ENCODE results near the gene UBR2.
"Not testable (repeated sequence)": the region's sequence is repeated elsewhere in the genome, so short reads cannot be mapped to it uniquely, and the experiment has no call there.

The UBR2 gene

DNA sequence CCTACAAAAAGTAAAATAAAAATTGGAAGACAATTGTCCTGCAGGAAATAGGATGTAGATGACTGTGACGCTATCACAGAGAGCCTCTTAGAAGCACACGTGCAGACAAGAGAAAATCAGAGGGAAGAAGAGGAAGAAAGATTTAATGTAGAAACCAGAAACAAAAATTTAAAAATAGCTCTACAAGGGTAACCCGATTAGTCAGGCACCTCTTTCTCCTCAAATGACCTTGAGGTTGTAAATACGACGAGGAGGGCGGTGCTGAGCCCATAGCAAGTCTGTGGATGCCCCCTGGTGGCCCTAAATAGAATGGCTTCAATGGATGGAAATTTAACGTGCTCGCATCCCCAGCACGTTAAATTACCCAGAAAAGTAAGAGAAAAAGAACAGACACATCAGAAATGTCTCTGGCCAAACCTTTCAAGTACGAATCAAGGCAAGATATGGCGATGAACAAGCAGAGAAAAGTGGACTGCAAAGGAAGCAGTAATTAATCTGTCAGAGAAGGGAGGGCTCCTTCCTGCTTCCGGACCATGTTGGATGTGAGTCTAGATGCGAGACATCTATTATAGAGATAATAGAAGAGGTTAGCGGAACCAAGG, 162.8 kb downstream of the UBR2 start:
- DNase-seq (ENCODE audit: low read depth, low spot score), result peak; percentile 71

DNA sequence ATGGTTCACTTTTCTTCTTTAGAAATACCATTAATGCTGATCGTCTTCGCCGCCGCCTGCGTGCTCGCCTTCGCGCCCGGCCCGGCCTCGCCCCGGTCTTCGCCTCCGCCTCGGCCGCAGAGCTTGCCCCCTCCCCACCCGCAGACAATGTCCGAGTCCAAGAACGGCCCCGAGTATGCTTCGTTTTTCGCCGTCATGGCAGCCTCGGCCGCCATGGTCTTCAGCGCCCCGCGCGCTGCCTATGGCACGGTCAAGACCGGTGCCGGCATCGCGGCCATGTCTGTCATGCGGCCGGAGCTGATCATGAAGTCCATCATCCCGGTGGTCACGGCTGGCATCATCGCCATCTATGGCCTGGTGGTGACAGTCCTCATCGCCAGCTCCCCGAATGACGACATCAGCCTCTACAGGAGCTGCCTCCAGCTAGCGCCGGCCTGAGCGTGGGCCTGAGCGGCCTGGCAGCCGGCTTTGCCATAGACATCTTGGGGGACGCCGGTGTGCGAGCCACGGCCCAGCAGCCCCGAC, 163.3 kb downstream of the UBR2 start:
- no peak for DNase-seq (ENCODE audit: low read depth, low spot score)

DNA sequence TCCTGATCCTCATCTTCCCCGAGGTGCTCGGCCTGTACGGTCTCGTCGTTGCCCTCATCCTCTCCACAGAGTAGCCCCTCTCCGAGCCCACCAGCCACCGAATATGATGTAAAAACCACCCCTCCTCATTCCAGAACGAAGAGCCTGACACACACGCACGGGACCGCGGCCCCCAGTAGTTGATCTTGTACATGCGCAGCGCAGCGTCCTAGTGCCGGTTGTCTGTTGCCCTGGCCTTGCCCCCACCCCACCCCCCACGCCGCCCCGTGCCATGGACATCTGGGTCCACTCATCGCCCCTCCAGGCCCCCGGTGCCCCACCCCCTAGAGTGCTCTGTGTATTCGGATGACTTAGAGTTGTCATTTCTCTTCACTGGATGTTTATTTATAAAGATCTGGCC, 163.8 kb downstream of the UBR2 start:
- DNase-seq (ENCODE audit: low read depth, low spot score), result no peak

GRCh38 chr6:42729731-42730130, 165.9 kb downstream of the UBR2 start:
- no peak for DNase-seq (ENCODE audit: low read depth, low spot score)

DNA sequence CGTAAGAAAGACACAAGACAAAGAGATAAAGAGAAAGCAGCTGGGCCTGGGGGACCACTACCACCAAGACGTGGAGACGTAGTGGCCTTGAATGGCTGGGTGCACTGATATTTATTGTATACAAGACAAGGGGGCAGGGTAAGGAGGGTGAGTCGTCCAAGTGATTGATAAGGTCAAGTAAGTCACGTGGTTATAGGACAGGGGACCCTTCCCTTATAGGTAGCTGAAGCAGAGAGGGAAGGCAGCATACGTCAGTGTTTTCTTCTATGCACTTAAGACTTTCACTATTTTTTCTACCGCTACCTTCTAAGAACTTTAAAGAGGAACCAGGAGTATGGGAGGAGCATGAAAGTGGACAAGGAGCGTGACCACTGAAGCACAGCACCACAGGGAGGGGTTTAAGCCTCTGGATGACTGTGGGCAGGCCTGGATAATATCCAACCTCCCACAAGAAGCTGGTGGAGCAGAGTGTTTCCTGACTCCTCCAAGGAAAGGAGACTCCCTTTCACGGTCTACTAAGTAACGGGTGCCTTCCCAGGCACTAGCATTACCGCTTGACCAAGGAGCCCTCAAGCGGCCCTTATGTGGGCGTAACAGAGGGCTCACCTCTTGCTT, 170.1 kb downstream of the UBR2 start:
- not testable (repeated sequence) for DNase-seq (ENCODE audit: low read depth, low spot score)

GRCh38 chr6:42735976-42736375, 172.1 kb downstream of the UBR2 start:
- no peak for DNase-seq (ENCODE audit: low read depth, low spot score)

GRCh38 chr6:42740725-42741124, 176.9 kb downstream of the UBR2 start:
- DNase-seq (ENCODE audit: low read depth, low spot score), result no peak

- DNase-seq (ENCODE audit: low read depth, low spot score), result no peak
Observed at GRCh38 chr6:42742116-42742894, 178.5 kb downstream of the UBR2 start.

Measured in brain pericyte (primary cell).